ENCODE data around the gene FSTL3. TPM values are rescaled to one million over a fixed set of nuclear protein-coding genes. Genes with fewer than 3 reads are reported as not detected.
A peak's percentile ranks its signal among the peaks of the same experiment; 100 is the strongest.

FSTL3 gene
- total RNA-seq, 4 donors from 2014 or later = 7.5 to 20.1 (median 15.9) TPM

DNA sequence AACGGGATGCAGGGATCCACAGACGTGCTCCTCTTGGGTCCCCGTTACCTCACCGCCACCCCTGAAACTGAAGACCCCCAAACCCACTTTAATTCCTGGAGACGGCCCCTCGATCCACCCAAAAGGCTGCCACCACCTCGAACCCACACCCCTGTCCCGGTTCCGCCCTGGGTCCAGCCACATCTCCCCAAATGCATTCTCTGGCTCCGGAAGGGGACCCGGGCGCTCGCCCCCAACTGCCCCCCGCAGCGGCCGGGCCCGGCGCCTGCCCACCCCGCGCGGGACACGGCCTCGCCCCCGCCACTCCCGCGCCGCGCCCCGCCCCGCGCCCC, 219 bp upstream of the FSTL3 start:
- H3K27ac ChIP-seq = peak overlapping the region; percentile 53 to 75 (median 66)
- TF ChIP-seq POLR2A (IDR thresholded peaks at IDR 0.05) = no peak
- TF ChIP-seq, protein P1, sequence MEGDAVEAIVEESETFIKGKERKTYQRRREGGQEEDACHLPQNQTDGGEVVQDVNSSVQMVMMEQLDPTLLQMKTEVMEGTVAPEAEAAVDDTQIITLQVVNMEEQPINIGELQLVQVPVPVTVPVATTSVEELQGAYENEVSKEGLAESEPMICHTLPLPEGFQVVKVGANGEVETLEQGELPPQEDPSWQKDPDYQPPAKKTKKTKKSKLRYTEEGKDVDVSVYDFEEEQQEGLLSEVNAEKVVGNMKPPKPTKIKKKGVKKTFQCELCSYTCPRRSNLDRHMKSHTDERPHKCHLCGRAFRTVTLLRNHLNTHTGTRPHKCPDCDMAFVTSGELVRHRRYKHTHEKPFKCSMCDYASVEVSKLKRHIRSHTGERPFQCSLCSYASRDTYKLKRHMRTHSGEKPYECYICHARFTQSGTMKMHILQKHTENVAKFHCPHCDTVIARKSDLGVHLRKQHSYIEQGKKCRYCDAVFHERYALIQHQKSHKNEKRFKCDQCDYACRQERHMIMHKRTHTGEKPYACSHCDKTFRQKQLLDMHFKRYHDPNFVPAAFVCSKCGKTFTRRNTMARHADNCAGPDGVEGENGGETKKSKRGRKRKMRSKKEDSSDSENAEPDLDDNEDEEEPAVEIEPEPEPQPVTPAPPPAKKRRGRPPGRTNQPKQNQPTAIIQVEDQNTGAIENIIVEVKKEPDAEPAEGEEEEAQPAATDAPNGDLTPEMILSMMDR (IDR thresholded peaks at IDR 0.05 in 4 of 5, conservative IDR thresholded peaks at IDR 0.05 in 1 of 5) = no peak
- no peak for ATAC-seq
- H3K4me1 ChIP-seq = peaks cover 0 to 29% of the 10 kb centered on the region in 2 donors
- intact Hi-C loops (cut with DNase I; ENCODE audit: low total_unique reads) = no loop called here
- no peak for DNase-seq
- H3K9me3 ChIP-seq = no peaks in the 10 kb centered on the region
- peak overlapping the region in 2 of 4 donors; percentile 47 to 53 for H3K4me3 ChIP-seq
- H3K27me3 ChIP-seq = peaks cover 12 to 20% (median 13%) of the 10 kb centered on the region in 3 donors
- in situ Hi-C loops (cut with MboI; ENCODE audit: low sequenced_read_pairs in 4 of 4) = no loop called here
- H3K36me3 ChIP-seq = no peaks in the 10 kb centered on the region

DNA sequence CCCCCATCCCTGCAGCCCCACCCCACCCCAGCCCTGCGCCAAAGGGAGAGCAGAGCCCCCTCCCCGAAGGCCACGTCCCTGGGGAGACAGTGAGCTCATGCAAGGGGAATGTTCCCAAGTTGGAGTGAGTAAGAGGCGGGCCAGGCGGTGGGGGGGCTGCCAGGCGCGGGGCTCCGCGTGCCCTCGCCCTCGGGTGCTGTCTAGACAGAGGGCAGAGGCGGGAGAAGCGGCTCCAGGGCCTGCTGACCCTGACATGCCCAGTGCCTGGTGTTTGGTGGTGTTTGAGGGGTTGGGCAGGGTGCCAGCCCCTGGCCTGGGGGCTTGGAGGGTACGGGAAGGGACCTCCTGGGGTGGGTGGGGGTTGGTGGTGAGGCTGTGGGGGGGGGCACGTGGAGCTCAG, 1.0 kb downstream of the FSTL3 start:
- Histone ChIP-seq H3K9me3 (no peaks in the 10 kb centered on the region), H3K4me3 (peak overlapping the region; percentile 46 to 53 (median 48)), H3K4me1 (peaks cover 0 to 29% of the 10 kb centered on the region in 2 donors), H3K27ac (peak overlapping the region; percentile 64 to 83 (median 74)), H3K36me3 (no peaks in the 10 kb centered on the region), H3K27me3 (peaks cover 12 to 20% (median 13%) of the 10 kb centered on the region in 3 donors)
- peak in 1 of 2 donors; percentile 67 for DNase-seq
- TF ChIP-seq, protein P1 (IDR thresholded peaks at IDR 0.05 in 4 of 5, conservative IDR thresholded peaks at IDR 0.05 in 1 of 5) = no peak
- no peak for TF ChIP-seq POLR2A (IDR thresholded peaks at IDR 0.05)
- intact Hi-C loops (cut with DNase I; ENCODE audit: low total_unique reads) (no loop called here), in situ Hi-C loops (cut with MboI; ENCODE audit: low sequenced_read_pairs in 4 of 4) (no loop called here)
- ATAC-seq = no peak

GRCh38 chr19:677601-678436, 1.6 kb downstream of the FSTL3 start:
- DNase-seq = no peak
- ATAC-seq = no peak

DNA sequence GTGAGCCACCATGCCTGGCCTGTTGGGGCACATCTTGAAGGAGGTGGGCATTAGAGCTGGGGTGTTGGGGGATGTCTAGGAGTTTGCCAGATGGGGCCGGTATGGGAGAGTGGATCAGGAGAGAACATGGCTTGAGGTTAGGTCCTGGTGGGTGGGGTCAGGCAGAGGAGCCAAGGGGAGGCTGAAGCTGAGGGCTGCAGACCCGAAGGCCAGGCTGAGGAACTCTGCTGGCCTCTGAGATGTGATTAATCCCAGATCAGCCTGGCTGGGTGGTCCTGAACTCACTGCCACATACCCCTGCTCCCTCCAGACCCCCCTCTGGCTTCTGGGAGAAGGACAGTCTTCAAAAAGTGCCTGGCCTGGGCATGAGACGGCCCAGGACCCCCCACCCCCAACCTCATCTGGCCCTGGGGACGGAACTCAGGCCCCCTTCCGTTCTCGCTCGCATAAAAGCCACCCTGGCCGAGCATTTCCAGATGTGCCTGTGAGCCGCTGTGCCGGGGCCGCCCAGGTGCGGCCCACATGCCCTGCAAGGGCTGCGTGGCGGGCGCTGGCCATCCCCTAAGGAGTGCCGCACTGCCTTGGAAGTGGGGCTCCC, 2.7 kb downstream of the FSTL3 start:
- no peaks in the 10 kb centered on the region for H3K9me3 ChIP-seq
- DNase-seq (no peak), ATAC-seq (no peak)
- in situ Hi-C loops (cut with MboI; ENCODE audit: low sequenced_read_pairs in 4 of 4) (no loop called here), intact Hi-C loops (cut with DNase I; ENCODE audit: low total_unique reads) (no loop called here)
- TF ChIP-seq, protein P1 (IDR thresholded peaks at IDR 0.05 in 4 of 5, conservative IDR thresholded peaks at IDR 0.05 in 1 of 5) = no peak
- TF ChIP-seq POLR2A (IDR thresholded peaks at IDR 0.05) = no peak
- H3K4me3 ChIP-seq = peak overlapping the region in 1 of 4 donors; percentile 56
- peak overlapping the region in 2 of 4 donors; percentile 77 to 85 for H3K27ac ChIP-seq
- no peaks in the 10 kb centered on the region for H3K36me3 ChIP-seq
- H3K4me1 ChIP-seq = peaks cover 0 to 29% of the 10 kb centered on the region in 2 donors
- H3K27me3 ChIP-seq = peaks cover 11 to 20% (median 12%) of the 10 kb centered on the region in 3 donors

More at GRCh38 chr19:677601-678436, 1.6 kb downstream of the FSTL3 start:
- in situ Hi-C loops (cut with MboI; ENCODE audit: low sequenced_read_pairs in 4 of 4) = no loop called here
- H3K4me1 ChIP-seq = peaks cover 0 to 29% of the 10 kb centered on the region in 2 donors
- H3K27ac ChIP-seq = peak overlapping the region; percentile 64 to 83 (median 74)
- intact Hi-C loops (cut with DNase I; ENCODE audit: low total_unique reads) = no loop called here
- no peak for TF ChIP-seq POLR2A (IDR thresholded peaks at IDR 0.05)
- TF ChIP-seq, protein P1 (IDR thresholded peaks at IDR 0.05 in 4 of 5, conservative IDR thresholded peaks at IDR 0.05 in 1 of 5) = no peak
- peak overlapping the region in 3 of 4 donors; percentile 47 to 53 (median 49) for H3K4me3 ChIP-seq
- no peaks in the 10 kb centered on the region for H3K36me3 ChIP-seq
- H3K27me3 ChIP-seq = peaks cover 12 to 20% (median 13%) of the 10 kb centered on the region in 3 donors
- H3K9me3 ChIP-seq = no peaks in the 10 kb centered on the region
